ENCODE measurements around the gene ILKAP. TPM values are rescaled to one million over a fixed set of nuclear protein-coding genes. Genes with fewer than 3 reads are reported as not detected.

Gene ILKAP
- total and polyA plus RNA-seq, 2 experiments from 2014 or later, result 11.9 to 35.0 TPM

- H3K79me2 ChIP-seq (ENCODE audit: insufficient read depth), result no peaks in the 10 kb centered on the region
- in situ Hi-C loops (cut with MboI), result no loop called here
- WGBS, 2 experiments (ENCODE audit: low coverage in 1 of 2, low lambda C conversion rate in 2 of 2, missing lambda C conversion rate in 2 of 2), result 14 to 23% methylated on average over 30 to 70 of the region's 71 CpGs
- H3F3A ChIP-seq (ENCODE audit: insufficient read depth), result peaks cover 11% of the 10 kb centered on the region; the same call in 1 of the 2 replicates
- H3K27me3 ChIP-seq (replicated peaks; ENCODE audit: insufficient read depth), result peaks cover 32% of the 10 kb centered on the region
- H3K27ac ChIP-seq, result no peak overlapping the region
- no peak overlapping the region for H3K9ac ChIP-seq
- no peaks in the 10 kb centered on the region for H3K36me3 ChIP-seq (ENCODE audit: low read depth)
- H3K4me2 ChIP-seq (ENCODE audit: unreplicated experiment), result no peak overlapping the region
- no peak overlapping the region for H3K4me3 ChIP-seq
- TF ChIP-seq EZH2 (IDR thresholded peaks at IDR 0.05; ENCODE audit: insufficient read depth, poor library complexity, severe bottlenecking), result no peak
- no peak for TF ChIP-seq EZH2phosphoT487 (IDR thresholded peaks at IDR 0.05; ENCODE audit: insufficient read depth, low read depth)
- no peaks in the 10 kb centered on the region for H4K20me1 ChIP-seq (ENCODE audit: insufficient read depth)
- peak; percentile 35 for DNase-seq
- no peaks in the 10 kb centered on the region for H3K4me1 ChIP-seq (ENCODE audit: insufficient read depth)
- no peak overlapping the region for H2AFZ ChIP-seq
- no peaks in the 10 kb centered on the region for H3K9me3 ChIP-seq (ENCODE audit: low read depth)
- H3K9me2 ChIP-seq (ENCODE audit: insufficient read depth), result no peaks in the 10 kb centered on the region
Observed at GRCh38 chr2:238240757-238241711, 37.5 kb upstream of the ILKAP start.

GRCh38 chr2:238239863-238240756 is 36.6 kb upstream of the ILKAP start, which contains the start of gene HES6:
Gene HES6 (minus strand): TSS chr2:238240038. CDS start chr2:238239905, 133 bp downstream.
- no peak for TF ChIP-seq EZH2 (IDR thresholded peaks at IDR 0.05; ENCODE audit: insufficient read depth, poor library complexity, severe bottlenecking)
- no peak for TF ChIP-seq EZH2phosphoT487 (IDR thresholded peaks at IDR 0.05; ENCODE audit: insufficient read depth, low read depth)
- peaks cover 11% of the 10 kb centered on the region; the same call in 1 of the 2 replicates for H3F3A ChIP-seq (ENCODE audit: insufficient read depth)
- peak within 1 kb of the TSS; percentile 73 for H3K4me3 ChIP-seq
- H3K4me2 ChIP-seq (ENCODE audit: unreplicated experiment), result peak within 1 kb of the TSS; percentile 64
- H3K79me2 ChIP-seq (ENCODE audit: insufficient read depth), result no peaks in the 10 kb centered on the region
- H3K4me1 ChIP-seq (ENCODE audit: insufficient read depth), result no peaks in the 10 kb centered on the region
- in situ Hi-C loops (cut with MboI), result no loop called here
- H3K9me2 ChIP-seq (ENCODE audit: insufficient read depth), result no peaks in the 10 kb centered on the region
- WGBS, 2 experiments (ENCODE audit: low coverage in 1 of 2, low lambda C conversion rate in 2 of 2, missing lambda C conversion rate in 2 of 2), result 2 to 3% methylated on average over 65 to 66 of the region's 105 CpGs
- no peaks in the 10 kb centered on the region for H4K20me1 ChIP-seq (ENCODE audit: insufficient read depth)
- no peaks in the 10 kb centered on the region for H3K9me3 ChIP-seq (ENCODE audit: low read depth)
- H2AFZ ChIP-seq, result peak within 1 kb of the TSS; percentile 77
- H3K9ac ChIP-seq, result no peak within 1 kb of the TSS
- peaks cover 33% of the 10 kb centered on the region for H3K27me3 ChIP-seq (replicated peaks; ENCODE audit: insufficient read depth)
- peak; percentile 95 for DNase-seq
- H3K27ac ChIP-seq, result no peak within 1 kb of the TSS
- H3K36me3 ChIP-seq (ENCODE audit: low read depth), result no peaks in the 10 kb centered on the region

- H3K9me3 ChIP-seq (ENCODE audit: low read depth), result no peaks in the 10 kb centered on the region
- DNase-seq, result peak; percentile 46
Observed at GRCh38 chr2:238239543-238239862, 36.0 kb upstream of the ILKAP start.

More at GRCh38 chr2:238239543-238239862, 36.0 kb upstream of the ILKAP start:
- peak overlapping the region; percentile 64 for H3K4me2 ChIP-seq (ENCODE audit: unreplicated experiment)
- peaks cover 11% of the 10 kb centered on the region; the same call in 1 of the 2 replicates for H3F3A ChIP-seq (ENCODE audit: insufficient read depth)
- in situ Hi-C loops (cut with MboI), result no loop called here
- H3K9me2 ChIP-seq (ENCODE audit: insufficient read depth), result no peaks in the 10 kb centered on the region
- H4K20me1 ChIP-seq (ENCODE audit: insufficient read depth), result no peaks in the 10 kb centered on the region
- no peaks in the 10 kb centered on the region for H3K79me2 ChIP-seq (ENCODE audit: insufficient read depth)
- no peak overlapping the region for H3K9ac ChIP-seq
- H3K27ac ChIP-seq, result no peak overlapping the region
- 1 to 2% methylated on average over 14 to 43 of the region's 43 CpGs for WGBS, 2 experiments (ENCODE audit: low coverage in 1 of 2, low lambda C conversion rate in 2 of 2, missing lambda C conversion rate in 2 of 2)
- peaks cover 33% of the 10 kb centered on the region for H3K27me3 ChIP-seq (replicated peaks; ENCODE audit: insufficient read depth)
- no peaks in the 10 kb centered on the region for H3K36me3 ChIP-seq (ENCODE audit: low read depth)
- TF ChIP-seq EZH2 (IDR thresholded peaks at IDR 0.05; ENCODE audit: insufficient read depth, poor library complexity, severe bottlenecking) (no peak), EZH2phosphoT487 (IDR thresholded peaks at IDR 0.05; ENCODE audit: insufficient read depth, low read depth) (no peak)
- peak overlapping the region; percentile 73 for H3K4me3 ChIP-seq
- H3K4me1 ChIP-seq (ENCODE audit: insufficient read depth), result no peaks in the 10 kb centered on the region
- peak overlapping the region; percentile 77 for H2AFZ ChIP-seq

Measured in GM23248 (cell line).